Renal cortex interstitium (tissue), 11 donors: ENCODE results near the gene C1S. TPM values are rescaled to one million over a fixed set of nuclear protein-coding genes. Genes with fewer than 3 reads are reported as not detected.
"Not testable (repeated sequence)": the region's sequence is repeated elsewhere in the genome, so short reads cannot be mapped to it uniquely, and the experiment has no call there.

Source experiments
- DNase-seq, 11 donors: peaks; one replicate each; pipeline ENCODE4 v3.0.0-alpha.2; 2013; ENCODE audit warnings: low read depth in 9 of 11, low spot score in 4 of 11; ENCODE audit errors: extremely low read depth in 1 of 11
- polyA plus RNA-seq, 3 donors: library from polyadenylated mRNA; unstranded; fragments of 120-200 nt; gene quantifications; one replicate each; pipeline ENCODE4 v1.2.1, GENCODE V29; 2013; ENCODE audit not compliant: insufficient read length in 3 of 3

Gene C1S
- polyA plus RNA-seq, 3 donors: 48.0 to 66.1 (median 48.1) TPM

GRCh38 chr12:7035463-7035862 is 25.1 kb upstream of the C1S start:
- no peak for DNase-seq

- DNase-seq: not testable (repeated sequence)
Observed at GRCh38 chr12:7037411-7037810, 23.1 kb upstream of the C1S start.

GRCh38 chr12:7038591-7038990 is 21.9 kb upstream of the C1S start:
- DNase-seq: no peak

GRCh38 chr12:7039403-7039802 is 21.1 kb upstream of the C1S start:
- DNase-seq: no peak

- DNase-seq: no peak
Observed at GRCh38 chr12:7042842-7043241, 17.7 kb upstream of the C1S start.

GRCh38 chr12:7045913-7046312 is 14.6 kb upstream of the C1S start:
- DNase-seq: no peak

- no peak for DNase-seq
Observed at GRCh38 chr12:7046383-7047105, 14.0 kb upstream of the C1S start.

GRCh38 chr12:7047306-7047705 is 13.2 kb upstream of the C1S start:
- no peak for DNase-seq

- not testable (repeated sequence) for DNase-seq
Observed at GRCh38 chr12:7049445-7049951, 11.0 kb upstream of the C1S start.

- not testable (repeated sequence) for DNase-seq
Observed at GRCh38 chr12:7049973-7050372, 10.5 kb upstream of the C1S start.

- no peak for DNase-seq
Observed at GRCh38 chr12:7054925-7055324, 5.6 kb upstream of the C1S start.

GRCh38 chr12:7055736-7056135 is 4.8 kb upstream of the C1S start:
- not testable (repeated sequence) for DNase-seq

GRCh38 chr12:7058163-7058845 is 2.2 kb upstream of the C1S start:
- no peak for DNase-seq

GRCh38 chr12:7058850-7059395 is 1.6 kb upstream of the C1S start:
- no peak for DNase-seq

- DNase-seq: no peak
Observed at GRCh38 chr12:7059780-7060179, 738 bp upstream of the C1S start.

GRCh38 chr12:7061138-7061537 is 620 bp downstream of the C1S start:
- DNase-seq: no peak

- DNase-seq: no peak
Observed at GRCh38 chr12:7061596-7061995, 1.1 kb downstream of the C1S start.

GRCh38 chr12:7064516-7064915 is 4.0 kb downstream of the C1S start:
- no peak for DNase-seq

GRCh38 chr12:7065073-7065623 is 4.6 kb downstream of the C1S start:
- no peak for DNase-seq

GRCh38 chr12:7066596-7066995 is 6.1 kb downstream of the C1S start:
- no peak for DNase-seq
